Esophagus muscularis mucosa (tissue), 3 donors: ENCODE results near the gene KCNE2.

ENCODE experiments used
- CTCF ChIP-seq, 3 experiments: fragments of 200-600 bp in 2 of 3; fragments of 450-650 bp in 1 of 3; sonication (generic) in 2 of 3; IDR thresholded peaks; one replicate each; pipeline ENCODE4 v1.5.1; 2017 to 2019; ENCODE audit warnings: antibody characterized with exemption in 3 of 3, mild to moderate bottlenecking in 2 of 3, moderate library complexity in 1 of 3
- POLR2A ChIP-seq: fragments of 450-650 bp; IDR thresholded peaks from one replicate; pipeline ENCODE4 v1.6.1; 2017; ENCODE audit warnings: antibody characterized with exemption, moderate library complexity, mild to moderate bottlenecking, low read depth

DNA sequence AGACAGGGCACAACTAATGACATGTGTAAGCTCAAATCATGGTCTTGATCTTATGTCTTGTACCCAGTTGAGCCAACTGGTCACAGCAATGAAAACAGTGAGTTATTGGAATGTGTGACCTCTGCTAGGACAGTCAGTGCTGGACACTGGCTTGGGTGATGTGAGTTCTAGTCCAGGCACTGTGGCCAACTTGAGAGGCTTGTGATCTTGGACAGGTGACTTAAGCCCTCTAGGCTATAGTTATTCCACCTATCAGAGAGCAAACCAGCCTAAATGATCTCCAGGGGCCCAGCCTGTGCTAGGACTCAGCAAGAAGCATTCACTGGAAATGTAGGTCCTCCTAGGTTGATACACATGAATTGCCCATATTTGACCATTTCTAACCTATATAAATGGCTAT is 1.1 kb downstream of the KCNE2 start:
- TF ChIP-seq CTCF (IDR thresholded peaks at IDR 0.05) = no peak
- no peak for TF ChIP-seq POLR2A
